HEK293 (cell line): Measurements from ENCODE around the gene CLCN3.

ENCODE experiments used
- MYNN ChIP-seq: fragments of 450-650 bp; formaldehyde crosslinking; IDR thresholded peaks from 2 replicates; pipeline ENCODE4 v1.5.1; 2016; ENCODE audit warnings: missing biosample characterization, missing genetic modification characterization, borderline replicate concordance
- YY1 ChIP-seq: fragments of 450-650 bp; formaldehyde crosslinking; IDR thresholded peaks from 2 replicates; pipeline ENCODE4 v1.5.1; 2018; ENCODE audit warnings: missing biosample characterization, missing genetic modification characterization
- ZNF202 ChIP-seq: fragments of 450-650 bp; formaldehyde crosslinking; IDR thresholded peaks from 2 replicates; pipeline ENCODE4 v1.5.1; 2016; ENCODE audit warnings: missing biosample characterization, missing genetic modification characterization, borderline replicate concordance
- ZNF23 ChIP-seq: fragments of 450-650 bp; formaldehyde crosslinking; IDR thresholded peaks from 2 replicates; pipeline ENCODE4 v1.5.1; 2016; ENCODE audit warnings: missing biosample characterization, missing genetic modification characterization, borderline replicate concordance
- ZNF366 ChIP-seq: fragments of 450-650 bp; formaldehyde crosslinking; conservative IDR thresholded peaks from 2 replicates; pipeline ENCODE4 v1.5.1; 2016; ENCODE audit warnings: missing biosample characterization, missing genetic modification characterization
- TF ChIP-seq, protein P1 (sequence below): IDR thresholded peaks from 2 replicates; pipeline ENCODE4 v1.6.1; 2011; ENCODE audit warnings: mild to moderate bottlenecking, low read depth, low read length, borderline replicate concordance
- TF ChIP-seq, protein P2 (sequence below): fragments of 450-650 bp; formaldehyde crosslinking; IDR thresholded peaks from 2 replicates; pipeline ENCODE4 v1.5.1; 2016; ENCODE audit warnings: missing biosample characterization, missing genetic modification characterization

DNA sequence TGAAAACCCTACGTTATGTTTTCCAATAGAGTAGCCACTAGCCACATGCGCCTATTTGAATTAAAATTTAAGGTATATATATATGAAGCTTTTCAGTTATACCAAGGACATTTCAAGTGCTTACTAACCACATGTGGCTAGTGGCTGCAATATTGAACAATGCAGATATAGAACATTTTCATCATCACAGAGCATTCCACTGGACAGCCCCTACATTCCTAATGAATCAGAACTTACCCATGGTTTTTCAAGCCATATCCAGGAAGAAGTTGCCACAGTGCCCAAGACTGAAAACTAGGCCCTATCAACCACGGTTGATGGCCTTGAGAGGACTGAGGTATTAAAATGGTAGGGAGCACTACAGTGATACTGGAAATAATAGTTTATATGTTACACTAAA is 37.7 kb upstream of the CLCN3 start:
- TF ChIP-seq MYNN (no peak), ZNF23 (tag by site-specific recombination) (no peak), YY1 (tag by site-specific recombination) (no peak), ZNF202 (tag by site-specific recombination) (no peak), ZNF366 (tag by site-specific recombination) (no peak)
- TF ChIP-seq, protein P1, sequence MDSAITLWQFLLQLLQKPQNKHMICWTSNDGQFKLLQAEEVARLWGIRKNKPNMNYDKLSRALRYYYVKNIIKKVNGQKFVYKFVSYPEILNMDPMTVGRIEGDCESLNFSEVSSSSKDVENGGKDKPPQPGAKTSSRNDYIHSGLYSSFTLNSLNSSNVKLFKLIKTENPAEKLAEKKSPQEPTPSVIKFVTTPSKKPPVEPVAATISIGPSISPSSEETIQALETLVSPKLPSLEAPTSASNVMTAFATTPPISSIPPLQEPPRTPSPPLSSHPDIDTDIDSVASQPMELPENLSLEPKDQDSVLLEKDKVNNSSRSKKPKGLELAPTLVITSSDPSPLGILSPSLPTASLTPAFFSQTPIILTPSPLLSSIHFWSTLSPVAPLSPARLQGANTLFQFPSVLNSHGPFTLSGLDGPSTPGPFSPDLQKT = no peak
- TF ChIP-seq, protein P2, sequence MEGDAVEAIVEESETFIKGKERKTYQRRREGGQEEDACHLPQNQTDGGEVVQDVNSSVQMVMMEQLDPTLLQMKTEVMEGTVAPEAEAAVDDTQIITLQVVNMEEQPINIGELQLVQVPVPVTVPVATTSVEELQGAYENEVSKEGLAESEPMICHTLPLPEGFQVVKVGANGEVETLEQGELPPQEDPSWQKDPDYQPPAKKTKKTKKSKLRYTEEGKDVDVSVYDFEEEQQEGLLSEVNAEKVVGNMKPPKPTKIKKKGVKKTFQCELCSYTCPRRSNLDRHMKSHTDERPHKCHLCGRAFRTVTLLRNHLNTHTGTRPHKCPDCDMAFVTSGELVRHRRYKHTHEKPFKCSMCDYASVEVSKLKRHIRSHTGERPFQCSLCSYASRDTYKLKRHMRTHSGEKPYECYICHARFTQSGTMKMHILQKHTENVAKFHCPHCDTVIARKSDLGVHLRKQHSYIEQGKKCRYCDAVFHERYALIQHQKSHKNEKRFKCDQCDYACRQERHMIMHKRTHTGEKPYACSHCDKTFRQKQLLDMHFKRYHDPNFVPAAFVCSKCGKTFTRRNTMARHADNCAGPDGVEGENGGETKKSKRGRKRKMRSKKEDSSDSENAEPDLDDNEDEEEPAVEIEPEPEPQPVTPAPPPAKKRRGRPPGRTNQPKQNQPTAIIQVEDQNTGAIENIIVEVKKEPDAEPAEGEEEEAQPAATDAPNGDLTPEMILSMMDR (tag by site-specific recombination) = no peak
